Heart left ventricle (tissue), 16 donors: ENCODE results near the gene ARG2. TPM values are rescaled to one million over a fixed set of nuclear protein-coding genes. Genes with fewer than 3 reads are reported as not detected.

Source experiments
- ATAC-seq, 4 donors: fragments of 200-7000 bp; cut with Tn5 transposase; one replicate each; pipeline ENCODE4 v1.9.1; 2020 to 2022; ENCODE audit warnings: moderate library complexity in 4 of 4, mild to moderate bottlenecking in 3 of 4, moderate number of reproducible peaks in 1 of 4
- DNase-seq, 5 donors: peaks; one replicate each; pipeline ENCODE4 v3.0.0-alpha.2; 2020
- H3K27ac ChIP-seq, 12 donors: fragments of 200-600 bp; sonication (generic) in 4 of 12; one replicate each; pipeline versions ENCODE4 v1.5.0 to v1.8.0; 2016 to 2022; ENCODE audit warnings: mild to moderate bottlenecking in 2 of 12
- H3K27me3 ChIP-seq, 9 donors: fragments of 200-600 bp; sonication (generic) in 2 of 9; one replicate each; pipeline versions ENCODE4 v1.5.1 to v1.8.0; 2016 to 2022; ENCODE audit warnings: mild to moderate bottlenecking in 3 of 9
- H3K36me3 ChIP-seq, 9 donors: fragments of 200-600 bp; sonication (generic) in 2 of 9; one replicate each; pipeline versions ENCODE4 v1.5.0 to v1.8.0; 2018 to 2022; ENCODE audit warnings: mild to moderate bottlenecking in 2 of 9
- H3K4me1 ChIP-seq, 12 donors: fragments of 200-600 bp; sonication (generic) in 4 of 12; one replicate each; pipeline versions ENCODE4 v1.5.0 to v1.8.0; 2016 to 2022; ENCODE audit warnings: mild to moderate bottlenecking in 3 of 12
- H3K4me3 ChIP-seq, 12 donors: fragments of 200-600 bp; sonication (generic) in 4 of 12; one replicate each; pipeline versions ENCODE4 v1.5.0 to v1.8.0; 2017 to 2022; ENCODE audit warnings: mild to moderate bottlenecking in 9 of 12, moderate library complexity in 4 of 12
- H3K9me3 ChIP-seq, 12 donors: fragments of 200-600 bp; sonication (generic) in 4 of 12; one replicate each; pipeline versions ENCODE4 v1.5.0 to v1.8.0; 2016 to 2022; ENCODE audit warnings: mild to moderate bottlenecking in 1 of 12
- POLR2A ChIP-seq, 2 donors: fragments of 450-650 bp; IDR thresholded peaks; one replicate each; pipeline ENCODE4 v1.6.1; 2017; ENCODE audit warnings: antibody characterized with exemption in 2 of 2, mild to moderate bottlenecking in 2 of 2, moderate library complexity in 2 of 2
- WGBS, 4 donors: extraction: QIAGEN DNeasy Blood & Tissue Kit in 2 of 4; methylation state at CpG; one replicate each; pipeline versions ENCODE4 v1.1.5 to v1.1.7; 2013 to 2018; 5-methylcytosine and 5-hydroxymethylcytosine counted together
- intact Hi-C, 10 donors: fragments of 100-400 bp; cut with DNase I; formaldehyde crosslinking; loops; one replicate each; pipeline versions ENCODE4 v1.11.1 to v1.14.2; 2022
- polyA plus RNA-seq, 2 donors: library from polyadenylated mRNA; stranded (reverse); fragments of 200-250 nt; gene quantifications; one replicate each; pipeline ENCODE4 v1.2.3, GENCODE V29; 2013
- total RNA-seq, 9 donors: library from RNA; depleted of rRNA in 2 of 9; stranded (reverse); fragments of >200 nt in 2 of 9; fragmentation: NEBNext Ultra II Directional in 3 of 9; extraction: Animal tissue kit (Norgen Biotek cat#: 25700) in 3 of 9; gene quantifications; one replicate each; pipeline versions ENCODE4 v1.1.0 to v1.2.4, GENCODE V29; 2016 to 2023
- TF ChIP-seq, protein P1 (sequence below), 12 donors: fragments of 200-600 bp; sonication (generic) in 4 of 12; IDR thresholded peaks; one replicate each; pipeline versions ENCODE4 v1.5.0 to v1.8.0; 2018 to 2022; ENCODE audit warnings: antibody characterized with exemption in 12 of 12, mild to moderate bottlenecking in 5 of 12
- donor health status: ischemic (EF 13 %, LVEDD 7.1; RV severe dilation, severe dysfunction).
- donor health status: healthy with polysubstance abuse.
- donor health status: DM: no; HTN: yes; CAD: no.
- donor health status: DM: no; HTN: no; CAD: no.
- donor health status: ischemic (EF 25% LVEDD 6.9; RV normal size, moderate dysfunction).
- donor health status: ischemic (EF 25% LVEDD 5.7; RV mildly dilated, moderate dysfunction).
- donor health status: healthy.
- donor health status: DM: yes; HTN: yes; CAD: no.
- donor health status: ischemic (EF 35%, LVEDD 5.7; RV mildly dilated, moderate dysfunction).
- donor health status: nonischemic (EF 11% LVEDD 7.7; RV severe dilation, severe dysfunction).
- donor health status: DM: yes; HTN: yes; CAD: no.
- donor health status: PGD.
- donor health status: ischemic (EF 29% LVEDD 5.4; RV normal size, mild dysfunction).
- donor health status: nonischemic (EF 23%, LVEDD 6.1; RV moderate dilation, normal function).

Gene ARG2
- total and polyA plus RNA-seq, 11 donors, result 0.34 to 53.7 (median 1.5) TPM

- no peak for DNase-seq
These were observed 24.0 kb downstream of the ARG2 start for GRCh38 chr14:67643713-67644112.

DNA sequence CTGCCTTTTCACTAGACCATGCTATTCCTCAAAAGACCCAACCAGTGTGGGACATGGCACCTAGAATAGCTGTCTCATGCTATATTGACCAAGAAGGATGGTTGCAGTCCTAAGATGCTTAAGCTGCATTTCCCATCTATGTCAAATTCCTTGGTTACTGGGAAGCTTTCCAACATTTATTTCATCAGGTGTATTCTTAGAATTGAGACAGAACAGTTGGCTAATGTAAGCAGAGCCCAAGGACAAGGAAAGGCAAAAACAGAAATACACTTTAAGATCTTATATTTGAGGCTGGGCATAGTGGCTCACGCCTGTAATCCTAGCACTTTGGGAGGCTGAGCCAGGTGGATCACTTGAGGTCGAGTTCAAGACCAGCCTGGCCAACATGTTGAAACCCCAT is 24.7 kb downstream of the ARG2 start:
- peak in 2 of 4 donors; percentile 41 to 44 for ATAC-seq
- Histone ChIP-seq H3K27me3 (no peaks in the 10 kb centered on the region), H3K4me1 (peaks cover 0 to 13% (median 0%) of the 10 kb centered on the region in 12 donors), H3K36me3 (peaks cover 0 to 40% (median 19%) of the 10 kb centered on the region in 9 donors), H3K4me3 (no peak overlapping the region), H3K27ac (peak overlapping the region in 3 of 12 donors; percentile 9 to 18 (median 13)), H3K9me3 (no peaks in the 10 kb centered on the region)
- intact Hi-C loops, result no loop called here
- TF ChIP-seq, protein P1, sequence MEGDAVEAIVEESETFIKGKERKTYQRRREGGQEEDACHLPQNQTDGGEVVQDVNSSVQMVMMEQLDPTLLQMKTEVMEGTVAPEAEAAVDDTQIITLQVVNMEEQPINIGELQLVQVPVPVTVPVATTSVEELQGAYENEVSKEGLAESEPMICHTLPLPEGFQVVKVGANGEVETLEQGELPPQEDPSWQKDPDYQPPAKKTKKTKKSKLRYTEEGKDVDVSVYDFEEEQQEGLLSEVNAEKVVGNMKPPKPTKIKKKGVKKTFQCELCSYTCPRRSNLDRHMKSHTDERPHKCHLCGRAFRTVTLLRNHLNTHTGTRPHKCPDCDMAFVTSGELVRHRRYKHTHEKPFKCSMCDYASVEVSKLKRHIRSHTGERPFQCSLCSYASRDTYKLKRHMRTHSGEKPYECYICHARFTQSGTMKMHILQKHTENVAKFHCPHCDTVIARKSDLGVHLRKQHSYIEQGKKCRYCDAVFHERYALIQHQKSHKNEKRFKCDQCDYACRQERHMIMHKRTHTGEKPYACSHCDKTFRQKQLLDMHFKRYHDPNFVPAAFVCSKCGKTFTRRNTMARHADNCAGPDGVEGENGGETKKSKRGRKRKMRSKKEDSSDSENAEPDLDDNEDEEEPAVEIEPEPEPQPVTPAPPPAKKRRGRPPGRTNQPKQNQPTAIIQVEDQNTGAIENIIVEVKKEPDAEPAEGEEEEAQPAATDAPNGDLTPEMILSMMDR (IDR thresholded peaks at IDR 0.05), result no peak
- TF ChIP-seq POLR2A (IDR thresholded peaks at IDR 0.05), result no peak
- no peak for DNase-seq
- 50 to 73% (median 61%) methylated on average over 2 of the region's 2 CpGs for WGBS, 4 donors

More at GRCh38 chr14:67643713-67644112, 24.0 kb downstream of the ARG2 start:
- Histone ChIP-seq H3K27ac (no peak overlapping the region), H3K4me3 (no peak overlapping the region), H3K27me3 (no peaks in the 10 kb centered on the region), H3K9me3 (no peaks in the 10 kb centered on the region), H3K36me3 (peaks cover 0 to 33% (median 12%) of the 10 kb centered on the region in 9 donors), H3K4me1 (peaks cover 0 to 13% (median 0%) of the 10 kb centered on the region in 12 donors)
- ATAC-seq, result no peak
- intact Hi-C loops, result no loop called here
- TF ChIP-seq POLR2A (IDR thresholded peaks at IDR 0.05), result no peak
- TF ChIP-seq, protein P1 (IDR thresholded peaks at IDR 0.05), result no peak
- 64 to 79% (median 75%) methylated on average over 1 of the region's 1 CpG for WGBS, 4 donors

GRCh38 chr14:67645414-67645813 is 25.7 kb downstream of the ARG2 start:
- no peak for TF ChIP-seq POLR2A (IDR thresholded peaks at IDR 0.05)
- TF ChIP-seq, protein P1 (IDR thresholded peaks at IDR 0.05), result no peak
- no peak overlapping the region for H3K4me3 ChIP-seq
- H3K4me1 ChIP-seq, result peaks cover 0 to 13% (median 0%) of the 10 kb centered on the region in 12 donors
- H3K36me3 ChIP-seq, result peaks cover 0 to 50% (median 29%) of the 10 kb centered on the region in 9 donors
- peak in 2 of 5 donors; percentile 11 to 46 for DNase-seq
- WGBS, 4 donors, result 56 to 75% (median 60%) methylated on average over 5 of the region's 5 CpGs
- H3K27me3 ChIP-seq, result no peaks in the 10 kb centered on the region
- H3K9me3 ChIP-seq, result no peaks in the 10 kb centered on the region
- ATAC-seq, result peak; percentile 68 to 95 (median 82)
- intact Hi-C loops, result no loop called here
- peak overlapping the region in 6 of 12 donors; percentile 7 to 46 (median 11) for H3K27ac ChIP-seq

GRCh38 chr14:67646131-67646530 is 26.4 kb downstream of the ARG2 start:
- H3K9me3 ChIP-seq, result no peaks in the 10 kb centered on the region
- no peaks in the 10 kb centered on the region for H3K27me3 ChIP-seq
- intact Hi-C loops, result no loop called here
- H3K4me3 ChIP-seq, result no peak overlapping the region
- H3K27ac ChIP-seq, result peak overlapping the region in 2 of 12 donors; percentile 8 to 46
- ATAC-seq, result no peak
- TF ChIP-seq POLR2A (IDR thresholded peaks at IDR 0.05), result no peak
- TF ChIP-seq, protein P1 (IDR thresholded peaks at IDR 0.05), result no peak
- peaks cover 0 to 57% (median 35%) of the 10 kb centered on the region in 9 donors for H3K36me3 ChIP-seq
- DNase-seq, result no peak
- H3K4me1 ChIP-seq, result peaks cover 0 to 13% (median 0%) of the 10 kb centered on the region in 12 donors
- 82 to 95% (median 94%) methylated on average over 3 of the region's 3 CpGs for WGBS, 4 donors
